Body of pancreas (tissue), 4 donors: ENCODE data around the gene SALL2. TPM values are rescaled to one million over a fixed set of nuclear protein-coding genes. Genes with fewer than 3 reads are reported as not detected.

ENCODE experiments used
- ATAC-seq: fragments of 150-250 bp; one replicate; pipeline ENCODE4 v1.9.1; 2016
- DNase-seq, 4 donors: peaks; one replicate each; pipeline ENCODE4 v3.0.0-alpha.2; 2019
- H3K27ac ChIP-seq, 4 donors: fragments of 200-600 bp; sonication (generic); 1 replicate in 3 of 4; 2 replicates in 1 of 4; pipeline versions ENCODE4 v1.5.1 to v1.6.1; 2016 to 2019; ENCODE audit warnings: mild to moderate bottlenecking in 1 of 4, mixed read lengths in 1 of 4, moderate library complexity in 1 of 4
- H3K27me3 ChIP-seq, 2 donors: fragments of 200-600 bp; sonication (generic); one replicate each; pipeline ENCODE4 v1.6.0; 2016; ENCODE audit warnings: mild to moderate bottlenecking in 1 of 2
- H3K36me3 ChIP-seq, 2 donors: fragments of 200-600 bp; sonication (generic); replicated peaks in 1 of 2; 2 replicates each; pipeline ENCODE4 v1.5.1; 2016; ENCODE audit warnings: low read depth in 2 of 2; ENCODE audit not compliant: insufficient read depth in 1 of 2
- H3K4me1 ChIP-seq: fragments of 200-600 bp; sonication (generic); one replicate; pipeline ENCODE4 v1.6.0; 2016
- H3K4me3 ChIP-seq, 2 donors: fragments of 200-600 bp; sonication (generic); 1 replicate in 1 of 2; 2 replicates in 1 of 2; pipeline ENCODE4 v1.5.1; 2016 to 2019
- H3K9me3 ChIP-seq, 3 donors: fragments of 200-600 bp; sonication (generic); 1 replicate in 2 of 3; 2 replicates in 1 of 3; pipeline ENCODE4 v1.5.1; 2016
- POLR2A ChIP-seq, 3 donors: fragments of 450-650 bp; IDR thresholded peaks; one replicate each; pipeline ENCODE4 v1.6.1; 2016; ENCODE audit warnings: antibody characterized with exemption in 3 of 3, mild to moderate bottlenecking in 2 of 3
- WGBS, 2 donors: methylation state at CpG; one replicate each; pipeline ENCODE4 v1.1.5; 2017; 5-methylcytosine and 5-hydroxymethylcytosine counted together
- intact Hi-C: fragments of 100-400 bp; cut with DNase I; formaldehyde crosslinking; loops from one replicate; pipeline ENCODE4 v1.15.1; 2023
- total RNA-seq, 2 donors: library from RNA; depleted of rRNA; stranded (reverse); fragments of >200 nt; gene quantifications; one replicate each; pipeline ENCODE4 v1.1.0, GENCODE V29; 2016
- TF ChIP-seq, protein P1 (sequence below), 7 experiments: fragments of 450-650 bp in 4 of 7; fragments of 200-600 bp in 3 of 7; sonication (generic) in 3 of 7; IDR thresholded peaks; one replicate each; pipeline ENCODE4 v1.5.1; 2016 to 2019; ENCODE audit warnings: antibody characterized with exemption in 7 of 7

SALL2 gene
- total RNA-seq, 2 donors from 2014 or later = 7.8 to 9.2 TPM

DNA sequence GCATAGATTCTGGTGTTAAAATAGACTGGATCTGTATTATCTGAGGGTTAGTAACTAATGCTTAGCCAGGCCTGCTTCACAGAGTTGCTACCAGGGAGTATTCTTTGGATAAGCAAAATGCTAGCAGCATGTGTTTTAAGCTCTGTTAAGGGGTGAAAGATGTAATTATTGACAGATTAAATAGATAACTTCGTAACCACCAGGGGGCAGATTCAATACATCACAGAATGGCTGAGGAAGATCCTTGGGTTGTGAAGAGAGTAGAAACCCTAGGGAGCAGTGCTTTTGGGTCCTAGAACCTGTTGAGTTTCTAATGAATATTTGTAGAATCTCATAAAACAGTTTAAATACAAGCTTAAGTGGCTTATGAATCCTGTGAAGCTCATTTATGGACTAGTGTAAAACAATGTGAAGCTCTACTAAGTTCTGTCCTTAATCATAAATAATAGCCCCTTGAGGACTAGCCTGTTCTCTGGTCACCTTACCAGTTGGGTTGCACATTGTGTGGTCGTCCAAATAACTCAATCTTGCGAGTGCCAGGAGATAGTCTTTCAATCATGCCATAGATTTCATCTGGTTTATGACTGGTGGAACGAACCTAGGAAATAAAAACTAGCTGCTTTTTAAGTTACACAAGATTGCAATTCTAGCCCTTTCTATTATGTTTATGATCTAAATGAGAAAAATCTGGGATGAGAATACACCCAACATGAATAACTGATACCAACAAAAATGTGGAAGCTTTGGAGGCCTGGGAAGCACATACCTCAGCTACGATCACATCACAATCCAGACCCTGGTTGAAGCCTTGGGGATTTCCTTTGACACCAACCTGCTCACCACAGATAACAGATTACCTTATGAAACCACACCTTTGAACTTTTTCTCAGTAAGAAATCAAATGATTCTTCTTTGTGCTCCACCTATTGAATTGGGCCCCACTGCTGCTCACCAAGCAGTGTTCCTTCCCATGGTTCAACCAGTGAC lies 27.3 kb downstream of the SALL2 start:
- intact Hi-C loops = no loop called here
- peaks cover 16 to 34% of the 10 kb centered on the region in 2 donors for H3K36me3 ChIP-seq
- TF ChIP-seq POLR2A (IDR thresholded peaks at IDR 0.05) = no peak
- TF ChIP-seq, protein P1, sequence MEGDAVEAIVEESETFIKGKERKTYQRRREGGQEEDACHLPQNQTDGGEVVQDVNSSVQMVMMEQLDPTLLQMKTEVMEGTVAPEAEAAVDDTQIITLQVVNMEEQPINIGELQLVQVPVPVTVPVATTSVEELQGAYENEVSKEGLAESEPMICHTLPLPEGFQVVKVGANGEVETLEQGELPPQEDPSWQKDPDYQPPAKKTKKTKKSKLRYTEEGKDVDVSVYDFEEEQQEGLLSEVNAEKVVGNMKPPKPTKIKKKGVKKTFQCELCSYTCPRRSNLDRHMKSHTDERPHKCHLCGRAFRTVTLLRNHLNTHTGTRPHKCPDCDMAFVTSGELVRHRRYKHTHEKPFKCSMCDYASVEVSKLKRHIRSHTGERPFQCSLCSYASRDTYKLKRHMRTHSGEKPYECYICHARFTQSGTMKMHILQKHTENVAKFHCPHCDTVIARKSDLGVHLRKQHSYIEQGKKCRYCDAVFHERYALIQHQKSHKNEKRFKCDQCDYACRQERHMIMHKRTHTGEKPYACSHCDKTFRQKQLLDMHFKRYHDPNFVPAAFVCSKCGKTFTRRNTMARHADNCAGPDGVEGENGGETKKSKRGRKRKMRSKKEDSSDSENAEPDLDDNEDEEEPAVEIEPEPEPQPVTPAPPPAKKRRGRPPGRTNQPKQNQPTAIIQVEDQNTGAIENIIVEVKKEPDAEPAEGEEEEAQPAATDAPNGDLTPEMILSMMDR (IDR thresholded peaks at IDR 0.05) = peak; percentile 16 to 56 (median 44)
- 55 to 59% methylated on average over 5 of the region's 5 CpGs for WGBS, 2 donors
- no peaks in the 10 kb centered on the region for H3K27me3 ChIP-seq
- H3K4me1 ChIP-seq = no peaks in the 10 kb centered on the region
- peak in 1 of 4 donors; percentile 23 for DNase-seq
- H3K9me3 ChIP-seq = no peaks in the 10 kb centered on the region
- H3K4me3 ChIP-seq = no peak overlapping the region
- H3K27ac ChIP-seq = no peak overlapping the region
- peak; percentile 53 for ATAC-seq

DNA sequence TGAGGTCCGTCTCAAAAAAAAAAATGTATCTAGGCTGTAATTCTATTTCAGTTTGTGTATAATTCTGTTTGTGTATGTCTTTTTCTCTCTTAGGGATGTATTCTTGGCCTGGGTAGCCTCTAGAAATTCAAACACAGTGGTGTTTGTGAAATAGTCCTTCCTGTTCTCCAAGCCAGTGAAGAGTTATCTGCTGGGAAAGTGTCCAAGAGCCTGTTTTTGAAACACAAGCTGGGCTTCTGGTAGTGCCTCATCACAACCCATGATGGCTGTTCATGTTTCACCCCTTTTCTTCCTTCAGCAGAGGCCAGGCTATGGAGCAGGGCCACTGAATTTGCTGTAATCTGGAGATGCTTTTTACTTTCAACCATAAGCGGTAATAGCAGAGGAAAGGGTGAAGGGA lies 29.7 kb downstream of the SALL2 start:
- 88 to 98% methylated on average over 2 of the region's 2 CpGs for WGBS, 2 donors
- peaks cover 17 to 37% of the 10 kb centered on the region in 2 donors for H3K36me3 ChIP-seq
- TF ChIP-seq POLR2A (IDR thresholded peaks at IDR 0.05) = no peak
- TF ChIP-seq, protein P1 (IDR thresholded peaks at IDR 0.05) = no peak
- H3K4me1 ChIP-seq = no peaks in the 10 kb centered on the region
- no peak for ATAC-seq
- H3K4me3 ChIP-seq = no peak overlapping the region
- H3K27ac ChIP-seq = no peak overlapping the region
- intact Hi-C loops = no loop called here
- no peaks in the 10 kb centered on the region for H3K9me3 ChIP-seq
- H3K27me3 ChIP-seq = no peaks in the 10 kb centered on the region
- no peak for DNase-seq

DNA sequence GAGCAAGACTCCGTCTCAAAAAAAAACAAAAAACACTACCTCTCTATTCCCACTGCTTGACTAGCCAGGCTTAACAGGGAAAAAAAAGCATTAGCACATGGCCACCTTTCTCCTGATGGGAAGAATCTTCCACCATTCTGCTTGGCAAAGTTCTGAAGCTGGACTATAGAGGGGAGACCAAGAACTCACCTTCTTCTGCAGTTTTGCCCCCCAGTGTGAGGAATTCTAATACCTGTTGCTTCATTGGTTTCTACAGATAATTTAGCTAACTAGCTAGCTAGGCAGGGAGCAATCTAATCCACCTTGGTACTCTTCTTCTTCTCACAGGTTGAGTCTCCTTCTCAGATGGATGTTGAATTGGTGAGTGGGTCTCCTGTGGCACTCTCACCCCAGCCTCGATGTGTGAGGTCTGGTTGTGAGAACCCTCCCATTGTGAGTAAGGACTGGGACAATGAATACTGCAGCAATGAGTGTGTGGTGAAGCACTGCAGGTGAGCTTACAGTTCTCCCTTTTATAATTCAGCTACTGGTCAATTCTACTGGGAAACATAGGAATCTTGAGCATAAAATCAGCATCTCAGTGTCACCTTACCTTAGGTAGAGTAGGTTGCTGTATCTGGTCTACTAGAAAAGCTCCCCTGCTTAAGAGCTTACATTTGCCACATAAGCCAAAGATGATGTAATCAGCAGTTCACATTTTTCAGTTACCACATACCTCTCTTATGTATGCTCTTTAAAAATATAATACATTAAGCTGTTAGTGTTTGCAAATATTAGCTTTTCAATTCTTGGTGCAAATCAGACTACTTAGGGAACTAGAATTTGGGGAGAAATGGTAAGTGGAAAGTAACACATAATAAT lies 31.0 kb downstream of the SALL2 start:
- DNase-seq = no peak
- no peak for ATAC-seq

DNA sequence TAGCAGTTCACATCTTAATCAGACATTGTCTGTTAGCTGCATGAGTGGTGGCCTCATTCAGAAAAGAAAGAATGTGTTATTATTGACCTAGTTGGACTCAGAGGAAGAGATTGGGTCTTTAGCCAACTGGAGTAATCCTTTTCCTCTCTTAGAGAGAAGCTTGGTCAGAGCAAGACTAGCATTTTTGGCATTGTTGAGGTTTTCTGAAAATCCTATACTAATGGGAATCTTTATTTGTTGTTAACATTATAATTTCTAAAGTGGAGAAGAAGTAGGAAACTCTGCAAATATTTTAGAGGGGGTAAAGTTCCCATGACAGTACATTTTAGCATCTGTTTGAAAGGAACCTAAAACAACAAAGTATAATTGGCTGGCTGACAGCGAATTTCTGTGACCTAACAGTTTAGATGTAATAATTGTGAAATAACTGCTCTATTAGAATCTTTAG lies 39.5 kb downstream of the SALL2 start:
- Histone ChIP-seq H3K27ac (no peak overlapping the region), H3K9me3 (no peaks in the 10 kb centered on the region), H3K36me3 (peaks cover 0 to 25% of the 10 kb centered on the region in 2 donors), H3K27me3 (no peaks in the 10 kb centered on the region), H3K4me3 (no peak overlapping the region), H3K4me1 (no peaks in the 10 kb centered on the region)
- DNase-seq = no peak
- intact Hi-C loops = no loop called here
- 75 to 84% methylated on average over 1 of the region's 1 CpG for WGBS, 2 donors
- no peak for ATAC-seq
- no peak for TF ChIP-seq POLR2A (IDR thresholded peaks at IDR 0.05)
- TF ChIP-seq, protein P1 (IDR thresholded peaks at IDR 0.05) = no peak

More for the DNA sequence above, 31.0 kb downstream of the SALL2 start:
- Histone ChIP-seq H3K4me3 (no peak overlapping the region), H3K27ac (no peak overlapping the region), H3K4me1 (no peaks in the 10 kb centered on the region), H3K9me3 (no peaks in the 10 kb centered on the region), H3K27me3 (no peaks in the 10 kb centered on the region), H3K36me3 (peaks cover 17 to 39% of the 10 kb centered on the region in 2 donors)
- 75 to 89% methylated on average over 2 of the region's 2 CpGs for WGBS, 2 donors
- no peak for TF ChIP-seq POLR2A (IDR thresholded peaks at IDR 0.05)
- TF ChIP-seq, protein P1 (IDR thresholded peaks at IDR 0.05) = no peak
- intact Hi-C loops = no loop called here
